ENCODE data around the gene RGCC. TPM values are rescaled to one million over a fixed set of nuclear protein-coding genes. Genes with fewer than 3 reads are reported as not detected.
A peak's percentile ranks its signal among the peaks of the same experiment; 100 is the strongest.

The RGCC gene
- polyA plus RNA-seq, 1 donor: 11.0 TPM

GRCh38 chr13:41434831-41435520 lies 22.4 kb upstream of the RGCC start:
- Histone ChIP-seq H3K9me3 (ENCODE audit: control insufficient read depth, low read depth, low read length) (no peaks in the 10 kb centered on the region), H3K27me3 (ENCODE audit: control insufficient read depth, insufficient read depth, low read length) (no peaks in the 10 kb centered on the region), H3K36me3 (ENCODE audit: control insufficient read depth, insufficient read depth, low read length) (no peaks in the 10 kb centered on the region), H3K4me1 (ENCODE audit: control insufficient read depth, insufficient read depth, low read length) (no peaks in the 10 kb centered on the region), H3K27ac (ENCODE audit: low read length) (no peak overlapping the region), H3K4me3 (ENCODE audit: low read length) (no peak overlapping the region)
- no CpG with 5 or more reads among the region's 6 CpGs for WGBS (ENCODE audit: insufficient coverage, low lambda C conversion rate)
- no peak for DNase-seq

DNA sequence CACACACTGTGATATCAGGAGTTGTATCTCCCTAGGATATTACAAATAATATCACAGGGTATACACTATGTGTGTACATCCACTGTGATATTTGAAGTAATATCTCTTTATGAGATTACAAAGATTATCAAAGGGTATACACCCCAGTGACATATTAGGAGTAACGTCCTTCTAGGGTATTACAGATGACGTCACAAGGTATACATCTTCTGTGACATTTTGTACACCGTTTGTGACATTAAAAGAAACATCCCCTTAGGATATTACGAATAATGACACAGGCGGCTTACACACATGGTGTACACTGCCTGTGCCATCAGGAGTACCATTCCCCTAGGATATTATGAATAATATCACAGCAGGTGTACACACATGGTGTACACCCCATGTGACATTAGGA lies 13.4 kb upstream of the RGCC start:
- DNase-seq: no peak
- Histone ChIP-seq H3K9me3 (ENCODE audit: control insufficient read depth, low read depth, low read length) (no peaks in the 10 kb centered on the region), H3K27ac (ENCODE audit: low read length) (no peak overlapping the region), H3K4me3 (ENCODE audit: low read length) (no peak overlapping the region), H3K36me3 (ENCODE audit: control insufficient read depth, insufficient read depth, low read length) (no peaks in the 10 kb centered on the region), H3K27me3 (ENCODE audit: control insufficient read depth, insufficient read depth, low read length) (no peaks in the 10 kb centered on the region), H3K4me1 (ENCODE audit: control insufficient read depth, insufficient read depth, low read length) (no peaks in the 10 kb centered on the region)
- WGBS (ENCODE audit: insufficient coverage, low lambda C conversion rate): no CpG with 5 or more reads among the region's 5 CpGs

DNA sequence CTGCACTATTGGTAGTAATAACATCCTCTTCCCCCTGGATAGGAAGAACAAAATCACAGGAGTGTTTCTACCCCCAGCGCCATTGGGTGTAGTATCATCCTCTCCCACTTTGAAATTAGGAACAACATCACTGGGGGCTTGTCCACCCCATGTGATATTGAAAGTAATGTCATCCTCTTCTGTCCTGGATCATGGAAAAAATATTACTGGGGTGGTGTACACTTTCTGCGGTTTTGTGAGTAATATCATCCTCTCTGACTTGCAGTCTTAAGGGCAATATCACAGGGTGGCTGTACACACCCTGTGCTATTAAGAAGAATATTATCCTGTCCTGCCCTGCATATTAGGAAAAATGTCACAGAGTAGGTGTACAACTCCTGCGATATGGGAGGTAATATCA lies 4.9 kb upstream of the RGCC start:
- Histone ChIP-seq H3K9me3 (ENCODE audit: control insufficient read depth, low read depth, low read length) (peaks cover 5% of the 10 kb centered on the region), H3K27me3 (ENCODE audit: control insufficient read depth, insufficient read depth, low read length) (peaks cover 23% of the 10 kb centered on the region)

GRCh38 chr13:41453620-41454019 lies 3.7 kb upstream of the RGCC start:
- WGBS (ENCODE audit: insufficient coverage, low lambda C conversion rate): 94% methylated on average over 4 of the region's 7 CpGs
- Histone ChIP-seq H3K36me3 (ENCODE audit: control insufficient read depth, insufficient read depth, low read length) (no peaks in the 10 kb centered on the region), H3K4me3 (ENCODE audit: low read length) (no peak overlapping the region)

More for the DNA sequence above, 4.9 kb upstream of the RGCC start:
- WGBS (ENCODE audit: insufficient coverage, low lambda C conversion rate): no CpG with 5 or more reads among the region's 3 CpGs
- no peak overlapping the region for H3K27ac ChIP-seq (ENCODE audit: low read length)
- no peaks in the 10 kb centered on the region for H3K36me3 ChIP-seq (ENCODE audit: control insufficient read depth, insufficient read depth, low read length)
- no peak overlapping the region for H3K4me3 ChIP-seq (ENCODE audit: low read length)
- peaks cover 4% of the 10 kb centered on the region for H3K4me1 ChIP-seq (ENCODE audit: control insufficient read depth, insufficient read depth, low read length)
- DNase-seq: no peak

GRCh38 chr13:41454170-41454569 lies 3.2 kb upstream of the RGCC start:
- WGBS (ENCODE audit: insufficient coverage, low lambda C conversion rate): no CpG with 5 or more reads among the region's 22 CpGs
- no peak for DNase-seq

More at GRCh38 chr13:41453620-41454019, 3.7 kb upstream of the RGCC start:
- peaks cover 8% of the 10 kb centered on the region for H3K4me1 ChIP-seq (ENCODE audit: control insufficient read depth, insufficient read depth, low read length)
- H3K27me3 ChIP-seq (ENCODE audit: control insufficient read depth, insufficient read depth, low read length): peaks cover 34% of the 10 kb centered on the region
- DNase-seq: no peak
- H3K9me3 ChIP-seq (ENCODE audit: control insufficient read depth, low read depth, low read length): peaks cover 8% of the 10 kb centered on the region
- H3K27ac ChIP-seq (ENCODE audit: low read length): no peak overlapping the region

GRCh38 chr13:41455725-41456419 lies 1.5 kb upstream of the RGCC start:
- Histone ChIP-seq H3K27me3 (ENCODE audit: control insufficient read depth, insufficient read depth, low read length) (peaks cover 49% of the 10 kb centered on the region), H3K4me3 (ENCODE audit: low read length) (no peak overlapping the region), H3K9me3 (ENCODE audit: control insufficient read depth, low read depth, low read length) (peaks cover 8% of the 10 kb centered on the region), H3K36me3 (ENCODE audit: control insufficient read depth, insufficient read depth, low read length) (no peaks in the 10 kb centered on the region), H3K27ac (ENCODE audit: low read length) (no peak overlapping the region), H3K4me1 (ENCODE audit: control insufficient read depth, insufficient read depth, low read length) (peaks cover 8% of the 10 kb centered on the region)
- 70% methylated on average over 2 of the region's 19 CpGs for WGBS (ENCODE audit: insufficient coverage, low lambda C conversion rate)
- no peak for DNase-seq

More at GRCh38 chr13:41454170-41454569, 3.2 kb upstream of the RGCC start:
- H3K27ac ChIP-seq (ENCODE audit: low read length): no peak overlapping the region
- H3K4me3 ChIP-seq (ENCODE audit: low read length): no peak overlapping the region
- peaks cover 8% of the 10 kb centered on the region for H3K9me3 ChIP-seq (ENCODE audit: control insufficient read depth, low read depth, low read length)
- no peaks in the 10 kb centered on the region for H3K36me3 ChIP-seq (ENCODE audit: control insufficient read depth, insufficient read depth, low read length)
- H3K4me1 ChIP-seq (ENCODE audit: control insufficient read depth, insufficient read depth, low read length): peaks cover 8% of the 10 kb centered on the region
- H3K27me3 ChIP-seq (ENCODE audit: control insufficient read depth, insufficient read depth, low read length): peaks cover 39% of the 10 kb centered on the region

- H3K27ac ChIP-seq (ENCODE audit: low read length): no peak overlapping the region
- WGBS (ENCODE audit: insufficient coverage, low lambda C conversion rate): no CpG with 5 or more reads among the region's 56 CpGs
- peak overlapping the region; percentile 51 for H3K4me3 ChIP-seq (ENCODE audit: low read length)
- peaks cover 54% of the 10 kb centered on the region for H3K27me3 ChIP-seq (ENCODE audit: control insufficient read depth, insufficient read depth, low read length)
- H3K9me3 ChIP-seq (ENCODE audit: control insufficient read depth, low read depth, low read length): peaks cover 8% of the 10 kb centered on the region
- peaks cover 8% of the 10 kb centered on the region for H3K4me1 ChIP-seq (ENCODE audit: control insufficient read depth, insufficient read depth, low read length)
- no peak for DNase-seq
- H3K36me3 ChIP-seq (ENCODE audit: control insufficient read depth, insufficient read depth, low read length): no peaks in the 10 kb centered on the region
Measured at GRCh38 chr13:41457589-41458186, 338 bp downstream of the RGCC start.

- Histone ChIP-seq H3K27me3 (ENCODE audit: control insufficient read depth, insufficient read depth, low read length) (peaks cover 57% of the 10 kb centered on the region), H3K9me3 (ENCODE audit: control insufficient read depth, low read depth, low read length) (peaks cover 8% of the 10 kb centered on the region), H3K4me1 (ENCODE audit: control insufficient read depth, insufficient read depth, low read length) (peaks cover 8% of the 10 kb centered on the region), H3K4me3 (ENCODE audit: low read length) (peak overlapping the region; percentile 51), H3K36me3 (ENCODE audit: control insufficient read depth, insufficient read depth, low read length) (no peaks in the 10 kb centered on the region), H3K27ac (ENCODE audit: low read length) (no peak overlapping the region)
- no CpG with 5 or more reads among the region's 50 CpGs for WGBS (ENCODE audit: insufficient coverage, low lambda C conversion rate)
- peak in 1 of 2 donors; percentile 56 for DNase-seq
Measured at GRCh38 chr13:41458187-41458760, 924 bp downstream of the RGCC start.

DNA sequence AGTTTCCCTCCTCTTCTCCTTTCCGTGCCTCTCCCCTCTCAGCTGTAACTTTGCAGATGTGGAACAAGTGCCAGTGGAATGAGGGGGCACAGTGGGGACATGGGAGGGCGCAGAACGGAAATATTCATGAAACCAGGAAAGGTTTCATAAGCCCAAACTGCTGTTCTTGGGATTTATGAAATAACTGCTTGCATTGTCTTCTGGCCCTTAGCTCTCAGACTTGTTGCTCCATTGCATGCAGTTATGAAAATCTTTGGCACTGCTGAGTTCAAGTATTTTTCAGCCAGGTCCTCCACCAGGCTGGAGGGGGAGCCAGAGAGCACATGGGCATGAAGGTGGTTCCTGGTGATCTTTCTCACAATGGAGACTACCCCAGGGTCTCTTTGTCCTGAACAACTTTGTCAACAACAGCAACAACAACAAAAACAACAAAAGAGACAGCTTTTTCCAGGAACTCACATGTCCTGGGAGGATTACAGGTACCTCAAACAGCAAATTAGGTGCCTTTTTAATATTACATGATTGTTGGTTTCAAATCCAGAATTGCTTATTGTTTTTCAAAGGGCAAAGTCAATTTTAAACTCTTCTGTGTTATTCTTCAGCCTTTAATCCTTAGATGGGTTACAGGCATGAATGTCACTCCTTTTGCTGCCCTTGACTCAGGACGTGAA lies 1.5 kb downstream of the RGCC start:
- Histone ChIP-seq H3K36me3 (ENCODE audit: control insufficient read depth, insufficient read depth, low read length) (no peaks in the 10 kb centered on the region), H3K4me1 (ENCODE audit: control insufficient read depth, insufficient read depth, low read length) (peaks cover 8% of the 10 kb centered on the region), H3K9me3 (ENCODE audit: control insufficient read depth, low read depth, low read length) (peaks cover 8% of the 10 kb centered on the region), H3K27ac (ENCODE audit: low read length) (no peak overlapping the region), H3K4me3 (ENCODE audit: low read length) (peak overlapping the region; percentile 51), H3K27me3 (ENCODE audit: control insufficient read depth, insufficient read depth, low read length) (peaks cover 57% of the 10 kb centered on the region)
- DNase-seq: peak in 1 of 2 donors; percentile 46
- no CpG with 5 or more reads among the region's 4 CpGs for WGBS (ENCODE audit: insufficient coverage, low lambda C conversion rate)

All from large intestine (tissue), 3 donors.